HepG2 (cell line): ENCODE data around the gene CTU2. TPM values are rescaled to one million over a fixed set of nuclear protein-coding genes. Genes with fewer than 3 reads are reported as not detected.
A peak's percentile ranks its signal among the peaks of the same experiment; 100 is the strongest.

Experiments used
- ATAC-seq: fragments of 200-7000 bp; cut with Tn5 transposase; 3 replicates; pipeline ENCODE4 v1.9.1; 2020; ENCODE audit warnings: mild to moderate bottlenecking, moderate library complexity
- BruUV-seq: library from RNA; stranded (reverse); fragments of 400-500 nt; replicated peaks from 2 replicates; lab custom pipeline; 2021; lab: Mats Ljungman, UMichigan
- CTCF ChIA-PET: fragments of 300-600 bp; formaldehyde crosslinking; extraction: SDS; loops from one replicate; lab custom pipeline; 2021; ENCODE audit warnings: low total read pairs, inconsistent platforms, low intra/inter-chr PET ratio; lab: Yijun Ruan, JAX
- POLR2A ChIA-PET: fragments of 350-600 bp; sonication (Branson Sonifier 250); formaldehyde crosslinking; loops from one replicate; lab custom pipeline; 2020; ENCODE audit warnings: antibody characterized with exemption, inconsistent platforms; lab: Yijun Ruan, JAX
- DNase-seq: peaks from one replicate; pipeline ENCODE4 v3.0.0-alpha.2; 2015; ENCODE audit warnings: low spot score
- FAIRE-seq: peaks from 3 replicates; lab custom pipeline; 2011; peaks lifted over from hg19 to GRCh38; lab: Jason Lieb, UNC
- H2AFZ ChIP-seq: one replicate; pipeline ENCODE4 v1.6.1; 2011; ENCODE audit warnings: low read length, inconsistent platforms
- H3K27ac ChIP-seq: fragments of 300-600 bp; 3 replicates; pipeline ENCODE4 v1.8.0; 2011; ENCODE audit warnings: mixed run types, mild to moderate bottlenecking, mixed read lengths, low read length, inconsistent platforms; ENCODE audit not compliant: insufficient read depth; ENCODE audit errors: extremely low read length
- H3K27me3 ChIP-seq, 2 experiments: fragments of 200-600 bp in 1 of 2; 2 replicates in 1 of 2; 3 replicates in 1 of 2; pipeline versions ENCODE4 v1.6.0 to v1.8.0; 2011; ENCODE audit warnings: low read length in 2 of 2, mild to moderate bottlenecking in 2 of 2, moderate library complexity in 2 of 2, inconsistent platforms in 1 of 2; ENCODE audit not compliant: insufficient read depth in 2 of 2, control insufficient read depth in 1 of 2
- H3K36me3 ChIP-seq, 2 experiments: fragments of 200-600 bp in 1 of 2; replicated peaks in 1 of 2; 2 replicates in 1 of 2; 3 replicates in 1 of 2; pipeline versions ENCODE4 v1.5.1 to v1.8.0; 2011; ENCODE audit warnings: low read length in 2 of 2, inconsistent platforms in 1 of 2; ENCODE audit not compliant: insufficient read depth in 2 of 2, control insufficient read depth in 1 of 2
- H3K4me1 ChIP-seq: 2 replicates; pipeline ENCODE4 v1.5.1; 2012; ENCODE audit warnings: low read length, inconsistent platforms; ENCODE audit not compliant: insufficient read depth
- H3K4me2 ChIP-seq: 2 replicates; pipeline ENCODE4 v1.6.0; 2011; ENCODE audit warnings: low read depth, low read length, inconsistent platforms
- H3K4me3 ChIP-seq, 3 experiments: fragments of 200-600 bp in 1 of 3; sonication (generic), shearing (Covaris generic) in 1 of 3; replicated peaks in 1 of 3; 2 replicates each; pipeline ENCODE4 v1.5.1; 2011 to 2016; ENCODE audit warnings: low read length in 3 of 3, inconsistent platforms in 2 of 3, low read depth in 2 of 3, mild to moderate bottlenecking in 2 of 3, control low read depth in 1 of 3, mixed read lengths in 1 of 3; ENCODE audit not compliant: insufficient read depth in 1 of 3
- H3K79me2 ChIP-seq: one replicate; pipeline ENCODE4 v1.6.1; 2011; ENCODE audit warnings: low read length, inconsistent platforms; ENCODE audit not compliant: insufficient read depth
- H3K9ac ChIP-seq: 2 replicates; pipeline ENCODE4 v1.6.0; 2011; ENCODE audit warnings: mild to moderate bottlenecking, low read depth, low read length, inconsistent platforms; ENCODE audit not compliant: insufficient read depth
- H3K9me3 ChIP-seq: 2 replicates; pipeline ENCODE4 v1.5.1; 2012; ENCODE audit warnings: mild to moderate bottlenecking, low read length
- H4K20me1 ChIP-seq: 2 replicates; pipeline ENCODE4 v1.6.0; 2011; ENCODE audit warnings: inconsistent platforms, mild to moderate bottlenecking, low read length, moderate library complexity; ENCODE audit not compliant: insufficient read depth
- CCDC6 ChIP-seq: sonication (generic); formaldehyde crosslinking; IDR thresholded peaks from 2 replicates; pipeline ENCODE4 v1.8.1; 2022; ENCODE audit warnings: mild to moderate bottlenecking, missing genetic modification reagents, moderate library complexity
- MTA1 ChIP-seq: sonication (generic); formaldehyde crosslinking; IDR thresholded peaks from 2 replicates; pipeline ENCODE4 v1.4.0; 2020; ENCODE audit warnings: missing genetic modification reagents, mild to moderate bottlenecking, borderline replicate concordance
- MYC ChIP-seq: sonication (generic); formaldehyde crosslinking; IDR thresholded peaks from 2 replicates; pipeline ENCODE4 v1.9.0; 2021; ENCODE audit warnings: missing genetic modification reagents, borderline replicate concordance
- REPIN1 ChIP-seq: sonication (generic); formaldehyde crosslinking; IDR thresholded peaks from 2 replicates; pipeline ENCODE4 v1.8.0; 2022; ENCODE audit warnings: missing genetic modification reagents, low read depth, mild to moderate bottlenecking, borderline replicate concordance
- SMAD9 ChIP-seq: sonication (generic); formaldehyde crosslinking; IDR thresholded peaks from 2 replicates; pipeline ENCODE4 v1.5.1; 2020; ENCODE audit warnings: mild to moderate bottlenecking, missing genetic modification reagents
- SMARCC2 ChIP-seq: fragments of 450-650 bp; IDR thresholded peaks from 2 replicates; pipeline ENCODE4 v1.6.1; 2017; ENCODE audit warnings: antibody characterized with exemption, mild to moderate bottlenecking
- ZEB1 ChIP-seq: IDR thresholded peaks from 2 replicates; pipeline ENCODE4 v1.6.1; 2012; ENCODE audit warnings: mild to moderate bottlenecking, low read depth, inconsistent platforms; ENCODE audit not compliant: insufficient replicate concordance
- ZFP91 ChIP-seq: sonication (generic); formaldehyde crosslinking; IDR thresholded peaks from 2 replicates; pipeline ENCODE4 v1.9.0; 2022; ENCODE audit warnings: missing genetic modification reagents, mild to moderate bottlenecking, borderline replicate concordance
- ZNF569 ChIP-seq: sonication (generic); formaldehyde crosslinking; IDR thresholded peaks from 2 replicates; pipeline ENCODE4 v1.5.0; 2020; ENCODE audit warnings: mild to moderate bottlenecking, missing genetic modification reagents, moderate library complexity, borderline replicate concordance
- ZNF687 ChIP-seq: sonication (generic); formaldehyde crosslinking; IDR thresholded peaks from 2 replicates; pipeline ENCODE4 v1.5.1; 2020; ENCODE audit warnings: mild to moderate bottlenecking, missing genetic modification reagents, moderate library complexity
- ZNF747 ChIP-seq: sonication (generic); formaldehyde crosslinking; IDR thresholded peaks from 2 replicates; pipeline ENCODE4 v1.8.1; 2023; ENCODE audit warnings: missing genetic modification reagents, mild to moderate bottlenecking, borderline replicate concordance
- ZNF839 ChIP-seq: sonication (generic); formaldehyde crosslinking; IDR thresholded peaks from 2 replicates; pipeline ENCODE4 v1.4.0; 2020; ENCODE audit warnings: missing genetic modification reagents, mild to moderate bottlenecking, borderline replicate concordance
- WGBS: methylation state at CpG from one replicate; pipeline ENCODE4 v1.1.6; 2017; ENCODE audit warnings: low lambda C conversion rate; 5-methylcytosine and 5-hydroxymethylcytosine counted together
- in situ Hi-C: cut with HindIII; loops from 2 replicates; pipeline ENCODE4 v1.10.0; 2017; ENCODE audit warnings: low pct_unique_long_range_greater_than_20kb; ENCODE audit not compliant: extremely low pct_ligation_motif_present
- intact Hi-C: fragments of 100-400 bp; cut with micrococcal nuclease; formaldehyde crosslinking; loops from one replicate; pipeline ENCODE4 v1.10.0; 2022; ENCODE audit not compliant: unreplicated experiment
- polyA plus RNA-seq, 8 experiments: library from polyadenylated mRNA; depleted of rRNA in 3 of 8; stranded (reverse) in 7 of 8; unstranded in 1 of 8; fragments of >200 nt; fragmentation: Illumina TruSeq in 4 of 8; extraction: Trizol in 4 of 8; gene quantifications; 2 replicates each; pipeline versions ENCODE4 v1.2.1 to v1.2.3, GENCODE V29; 2011 to 2016; ENCODE audit warnings: low read depth in 4 of 8, missing spikeins in 1 of 8, mixed read lengths in 1 of 8; ENCODE audit not compliant: insufficient read depth in 1 of 8
- total RNA-seq, 5 experiments: library from RNA; depleted of rRNA; stranded (reverse); fragments of >200 nt; fragmentation: Illumina TruSeq; extraction: Trizol; gene quantifications; 2 replicates each; pipeline ENCODE4 v1.2.3, GENCODE V29; 2016; ENCODE audit warnings: low read depth in 1 of 5

CTU2 gene
- total and polyA plus RNA-seq, 2 of the 13 experiments (the other 11 are each of a cell fraction or from before 2014, with no cell fraction given), result 13.3 to 21.9 TPM

GRCh38 chr16:88658714-88659113, 47.6 kb upstream of the CTU2 start:
- Histone ChIP-seq H3K9me3 (no peaks in the 10 kb centered on the region), H3K27ac (no peak overlapping the region), H3K79me2 (peaks cover 64% of the 10 kb centered on the region), H3K4me1 (peaks cover 28% of the 10 kb centered on the region), H3K4me3 (no peak overlapping the region), H3K27me3 (no peaks in the 10 kb centered on the region), H3K9ac (no peak overlapping the region), H3K36me3 (peaks cover 13 to 51% of the 10 kb centered on the region in 2 experiments), H2AFZ (no peak overlapping the region), H3K4me2 (no peak overlapping the region), H4K20me1 (peaks cover 41% of the 10 kb centered on the region)
- intact Hi-C loops (no loop called here), in situ Hi-C loops (no loop called here)
- POLR2A ChIA-PET, result interaction anchor here (1.4 kb wide), 1 partner anchor 9 kb away, joined by 4 read pairs; no protein-coding TSS in a partner anchor
- WGBS, result 93% methylated on average over 15 of the region's 15 CpGs
- 0 out of 2 replicates have a peak, but pooled peaks have one; percentile 11 for TF ChIP-seq ZNF747 (CRISPR knock-in tag)
- TF ChIP-seq CCDC6 (CRISPR knock-in tag), result no peak
- 0 out of 2 replicates have a peak, but pooled peaks have one; percentile 35 for TF ChIP-seq MTA1
- no peak for TF ChIP-seq ZNF839 (CRISPR knock-in tag)
- no peak for TF ChIP-seq ZFP91 (CRISPR knock-in tag)
- FAIRE-seq (no peak), ATAC-seq (no peak), DNase-seq (no peak)
- CTCF ChIA-PET, result no interaction called here
- no TSS peak for BruUV-seq

- FAIRE-seq, result no peak
- Histone ChIP-seq H3K79me2 (peaks cover 68% of the 10 kb centered on the region), H3K4me2 (peak overlapping the region; percentile 13; the same call in 1 of the 2 replicates), H3K27me3 (no peaks in the 10 kb centered on the region), H3K4me1 (peaks cover 30% of the 10 kb centered on the region), H2AFZ (no peak overlapping the region), H3K9ac (no peak overlapping the region; the same call in 1 of the 2 replicates), H3K27ac (peak overlapping the region; percentile 5), H3K36me3 (peaks cover 13 to 47% of the 10 kb centered on the region in 2 experiments), H3K9me3 (no peaks in the 10 kb centered on the region), H3K4me3 (no peak overlapping the region), H4K20me1 (peaks cover 41% of the 10 kb centered on the region)
- ChIA-PET POLR2A (interaction anchor here (1.4 kb wide), 1 partner anchor 9 kb away, joined by 4 read pairs; no protein-coding TSS in a partner anchor), CTCF (no interaction called here)
- 95% methylated on average over 25 of the region's 25 CpGs for WGBS
- no peak for DNase-seq
- no peak for ATAC-seq
- intact Hi-C loops (no loop called here), in situ Hi-C loops (no loop called here)
- BruUV-seq, result no TSS peak
- peak; percentile 10; the same call in 1 of the 2 replicates for TF ChIP-seq MYC (CRISPR knock-in tag)
- 0 out of 2 replicates have a peak, but pooled peaks have one; percentile 16 for TF ChIP-seq ZNF687 (CRISPR knock-in tag)
- no peak for TF ChIP-seq ZEB1
- TF ChIP-seq REPIN1 (CRISPR knock-in tag), result no peak
- no peak for TF ChIP-seq ZNF569 (CRISPR knock-in tag)
- no peak for TF ChIP-seq SMARCC2
- TF ChIP-seq SMAD9 (CRISPR knock-in tag), result no peak
Observed at GRCh38 chr16:88659160-88659559, 47.1 kb upstream of the CTU2 start.
